ENCODE measurements around the gene MERTK. TPM values are rescaled to one million over a fixed set of nuclear protein-coding genes. Genes with fewer than 3 reads are reported as not detected.

MERTK gene
- total and polyA plus RNA-seq, 2 donors (not counting 1 experiment from before 2014, with no cell fraction given) = 0.34 to 6.6 TPM

DNA sequence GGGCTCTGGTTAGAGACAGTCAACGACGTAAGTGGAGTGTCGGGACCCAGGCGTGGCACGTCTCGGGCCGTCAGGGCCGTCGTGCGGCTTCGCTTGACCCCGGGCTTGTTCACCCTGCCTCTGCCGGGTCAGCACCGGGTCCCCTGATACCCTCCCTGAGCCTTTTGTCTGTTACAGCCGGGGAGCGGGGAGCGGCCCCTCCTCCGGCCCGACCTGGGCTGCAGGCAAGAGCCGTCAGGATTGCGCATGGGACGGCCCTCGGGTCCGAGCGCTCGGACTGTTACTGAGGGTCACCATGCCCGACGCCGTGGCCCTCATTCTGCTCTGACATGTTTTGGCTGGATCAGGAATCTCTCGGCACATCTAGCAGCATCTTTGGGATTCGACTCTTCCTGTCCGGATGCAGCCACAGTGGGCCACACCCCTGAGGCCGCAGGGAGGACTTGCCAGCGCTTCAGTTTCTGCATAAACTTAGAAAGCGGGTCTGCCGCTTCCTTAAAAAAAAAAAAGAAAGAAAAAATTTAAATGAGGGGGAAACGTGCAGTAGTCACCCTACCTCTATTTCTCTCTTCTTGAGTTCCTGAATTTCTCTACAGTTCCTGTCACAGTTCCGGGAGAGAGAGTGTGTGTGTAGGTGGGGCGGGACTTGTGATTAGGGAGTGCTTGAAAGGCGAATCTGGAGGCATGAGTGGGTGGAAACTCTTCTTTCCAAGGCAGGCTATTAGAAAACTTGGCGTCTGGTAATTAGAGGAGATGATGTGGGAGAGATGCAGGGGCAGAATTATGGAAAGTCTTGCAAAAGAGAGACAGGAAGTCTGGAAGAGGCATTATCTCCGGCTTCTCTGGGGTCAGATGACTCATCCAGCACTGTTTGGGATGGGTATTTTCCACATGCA, 157.6 kb downstream of the MERTK start:
- Histone ChIP-seq H3K4me2 (ENCODE audit: extremely low read depth, insufficient read depth, low read length) (peak overlapping the region; percentile 89), H2AFZ (ENCODE audit: low read length) (peak overlapping the region; percentile 11), H3K9ac (ENCODE audit: insufficient read depth, low read length) (peak overlapping the region; percentile 79), H3K27ac (ENCODE audit: insufficient read depth, low read length) (peak overlapping the region; percentile 91), H4K20me1 (ENCODE audit: control insufficient read depth, extremely low read depth, insufficient read depth, low read length) (no peaks in the 10 kb centered on the region), H3K9me3 (ENCODE audit: control insufficient read depth, insufficient read depth, low read depth, low read length) (no peaks in the 10 kb centered on the region), H3K27me3 (ENCODE audit: control insufficient read depth, insufficient read depth, low read length) (no peaks in the 10 kb centered on the region), H3K79me2 (ENCODE audit: control insufficient read depth, insufficient read depth, low read length) (peaks cover 29% of the 10 kb centered on the region), H3K4me1 (ENCODE audit: control insufficient read depth, extremely low read depth, insufficient read depth, low read length) (peaks cover 9% of the 10 kb centered on the region), H3K4me3 (replicated peaks in 1 of 4; ENCODE audit: control extremely low read depth in 1 of 4, insufficient read depth in 1 of 4, low read depth in 3 of 4, low read length in 4 of 4) (peak overlapping the region; percentile 61 to 95 (median 75)), H3K36me3 (ENCODE audit: control insufficient read depth, insufficient read depth, low read length) (peaks cover 1% of the 10 kb centered on the region)
- TF ChIP-seq EZH2 (IDR thresholded peaks at IDR 0.05; ENCODE audit: low read length, missing control alignments) = no peak
- no peak for TF ChIP-seq CTCF (conservative IDR thresholded peaks at IDR 0.05 in 1 of 2, IDR thresholded peaks at IDR 0.05 in 1 of 2; ENCODE audit: low read depth in 1 of 2, low read length in 2 of 2)
- peak; percentile 89 to 95 for DNase-seq (ENCODE audit: low read depth in 2 of 2)

- peak overlapping the region; percentile 89 for H3K4me2 ChIP-seq (ENCODE audit: extremely low read depth, insufficient read depth, low read length)
- TF ChIP-seq EZH2 (IDR thresholded peaks at IDR 0.05; ENCODE audit: low read length, missing control alignments) = no peak
- no peak for TF ChIP-seq CTCF (conservative IDR thresholded peaks at IDR 0.05 in 1 of 2, IDR thresholded peaks at IDR 0.05 in 1 of 2; ENCODE audit: low read depth in 1 of 2, low read length in 2 of 2)
- no peak overlapping the region for H3K9ac ChIP-seq (ENCODE audit: insufficient read depth, low read length)
- no peak overlapping the region for H2AFZ ChIP-seq (ENCODE audit: low read length)
- peaks cover 9% of the 10 kb centered on the region for H3K4me1 ChIP-seq (ENCODE audit: control insufficient read depth, extremely low read depth, insufficient read depth, low read length)
- peaks cover 1% of the 10 kb centered on the region for H3K36me3 ChIP-seq (ENCODE audit: control insufficient read depth, insufficient read depth, low read length)
- peaks cover 29% of the 10 kb centered on the region for H3K79me2 ChIP-seq (ENCODE audit: control insufficient read depth, insufficient read depth, low read length)
- H4K20me1 ChIP-seq (ENCODE audit: control insufficient read depth, extremely low read depth, insufficient read depth, low read length) = no peaks in the 10 kb centered on the region
- no peaks in the 10 kb centered on the region for H3K27me3 ChIP-seq (ENCODE audit: control insufficient read depth, insufficient read depth, low read length)
- H3K9me3 ChIP-seq (ENCODE audit: control insufficient read depth, insufficient read depth, low read depth, low read length) = no peaks in the 10 kb centered on the region
- peak overlapping the region; percentile 91 for H3K27ac ChIP-seq (ENCODE audit: insufficient read depth, low read length)
- H3K4me3 ChIP-seq (replicated peaks in 1 of 4; ENCODE audit: control extremely low read depth in 1 of 4, insufficient read depth in 1 of 4, low read depth in 3 of 4, low read length in 4 of 4) = peak overlapping the region; percentile 61 to 95 (median 75)
- DNase-seq (ENCODE audit: low read depth in 2 of 2) = no peak
Observed at GRCh38 chr2:112056626-112056987, 158.2 kb downstream of the MERTK start.

- no peaks in the 10 kb centered on the region for H3K27me3 ChIP-seq (ENCODE audit: control insufficient read depth, insufficient read depth, low read length)
- H3K9me3 ChIP-seq (ENCODE audit: control insufficient read depth, insufficient read depth, low read depth, low read length) = no peaks in the 10 kb centered on the region
- no peak overlapping the region for H2AFZ ChIP-seq (ENCODE audit: low read length)
- no peak overlapping the region for H3K9ac ChIP-seq (ENCODE audit: insufficient read depth, low read length)
- no peak overlapping the region for H3K4me2 ChIP-seq (ENCODE audit: extremely low read depth, insufficient read depth, low read length)
- TF ChIP-seq CTCF (conservative IDR thresholded peaks at IDR 0.05 in 1 of 2, IDR thresholded peaks at IDR 0.05 in 1 of 2; ENCODE audit: low read depth in 1 of 2, low read length in 2 of 2) (no peak), EZH2 (IDR thresholded peaks at IDR 0.05; ENCODE audit: low read length, missing control alignments) (no peak)
- peaks cover 36% of the 10 kb centered on the region for H3K79me2 ChIP-seq (ENCODE audit: control insufficient read depth, insufficient read depth, low read length)
- peaks cover 8% of the 10 kb centered on the region for H3K36me3 ChIP-seq (ENCODE audit: control insufficient read depth, insufficient read depth, low read length)
- no peak for DNase-seq (ENCODE audit: low read depth in 2 of 2)
- no peak overlapping the region for H3K4me3 ChIP-seq (replicated peaks in 1 of 4; ENCODE audit: control extremely low read depth in 1 of 4, insufficient read depth in 1 of 4, low read depth in 3 of 4, low read length in 4 of 4)
- peaks cover 5% of the 10 kb centered on the region for H3K4me1 ChIP-seq (ENCODE audit: control insufficient read depth, extremely low read depth, insufficient read depth, low read length)
- no peaks in the 10 kb centered on the region for H4K20me1 ChIP-seq (ENCODE audit: control insufficient read depth, extremely low read depth, insufficient read depth, low read length)
- no peak overlapping the region for H3K27ac ChIP-seq (ENCODE audit: insufficient read depth, low read length)
Observed at GRCh38 chr2:112059671-112060070, 161.3 kb downstream of the MERTK start.
